ENCODE results near the gene TTYH2. TPM values are rescaled to one million over a fixed set of nuclear protein-coding genes. Genes with fewer than 3 reads are reported as not detected.

TTYH2 gene
- total RNA-seq, 2 donors from 2014 or later, result 18.2 to 26.0 TPM

- no peak overlapping the region for H3K4me3 ChIP-seq
- no peaks in the 10 kb centered on the region for H3K36me3 ChIP-seq
- H3K27me3 ChIP-seq, result no peaks in the 10 kb centered on the region
- TF ChIP-seq CTCF (IDR thresholded peaks at IDR 0.05), result no peak
- no peaks in the 10 kb centered on the region for H3K9me3 ChIP-seq
- peak overlapping the region; percentile 57 to 82 for H3K27ac ChIP-seq
- DNase-seq (ENCODE audit: low spot score), result no peak
- peaks cover 0 to 64% of the 10 kb centered on the region in 2 donors for H3K4me1 ChIP-seq
Measured at GRCh38 chr17:74241431-74241830, 28.1 kb downstream of the TTYH2 start.

GRCh38 chr17:74241847-74242246 is 28.5 kb downstream of the TTYH2 start:
- no peaks in the 10 kb centered on the region for H3K27me3 ChIP-seq
- H3K4me1 ChIP-seq, result peaks cover 0 to 62% of the 10 kb centered on the region in 2 donors
- H3K36me3 ChIP-seq, result no peaks in the 10 kb centered on the region
- H3K27ac ChIP-seq, result peak overlapping the region; percentile 57 to 82
- H3K4me3 ChIP-seq, result no peak overlapping the region
- TF ChIP-seq CTCF (IDR thresholded peaks at IDR 0.05), result no peak
- no peak for DNase-seq (ENCODE audit: low spot score)
- no peaks in the 10 kb centered on the region for H3K9me3 ChIP-seq

- Histone ChIP-seq H3K4me3 (no peak overlapping the region), H3K4me1 (peaks cover 0 to 62% of the 10 kb centered on the region in 2 donors), H3K27ac (peak overlapping the region; percentile 57 to 82), H3K9me3 (no peaks in the 10 kb centered on the region), H3K36me3 (no peaks in the 10 kb centered on the region), H3K27me3 (no peaks in the 10 kb centered on the region)
- DNase-seq (ENCODE audit: low spot score), result no peak
- TF ChIP-seq CTCF (IDR thresholded peaks at IDR 0.05), result no peak
Measured at GRCh38 chr17:74243013-74243755, 29.8 kb downstream of the TTYH2 start.

- Histone ChIP-seq H3K36me3 (no peaks in the 10 kb centered on the region), H3K27me3 (no peaks in the 10 kb centered on the region), H3K27ac (peak overlapping the region; percentile 57 to 82), H3K9me3 (no peaks in the 10 kb centered on the region), H3K4me3 (no peak overlapping the region), H3K4me1 (peaks cover 0 to 62% of the 10 kb centered on the region in 2 donors)
- no peak for TF ChIP-seq CTCF (IDR thresholded peaks at IDR 0.05)
- no peak for DNase-seq (ENCODE audit: low spot score)
Measured at GRCh38 chr17:74244128-74244527, 30.8 kb downstream of the TTYH2 start.

GRCh38 chr17:74244548-74244947 is 31.2 kb downstream of the TTYH2 start:
- DNase-seq (ENCODE audit: low spot score), result no peak
- Histone ChIP-seq H3K9me3 (no peaks in the 10 kb centered on the region), H3K27me3 (no peaks in the 10 kb centered on the region), H3K27ac (peak overlapping the region in 1 of 2 donors; percentile 82), H3K4me1 (peaks cover 0 to 62% of the 10 kb centered on the region in 2 donors), H3K36me3 (no peaks in the 10 kb centered on the region), H3K4me3 (no peak overlapping the region)
- TF ChIP-seq CTCF (IDR thresholded peaks at IDR 0.05), result no peak

Data from right atrium auricular region (tissue), 2 donors.